Uterus (tissue), 4 donors: Measurements from ENCODE around the gene ARSB. TPM values are rescaled to one million over a fixed set of nuclear protein-coding genes. Genes with fewer than 3 reads are reported as not detected.
A peak's percentile ranks its signal among the peaks of the same experiment; 100 is the strongest.

Experiments
- DNase-seq, 2 donors: peaks; one replicate each; pipeline ENCODE4 v3.0.0-alpha.2; 2019 to 2020
- H3K27ac ChIP-seq, 2 donors: fragments of 200-600 bp; sonication (generic); 1 replicate in 1 of 2; 2 replicates in 1 of 2; pipeline ENCODE4 v1.5.1; 2016 to 2018
- H3K27me3 ChIP-seq, 2 donors: fragments of 200-600 bp; sonication (generic); one replicate each; pipeline ENCODE4 v1.5.1; 2018 to 2019; ENCODE audit warnings: control low read depth in 1 of 2
- H3K36me3 ChIP-seq, 2 donors: fragments of 200-600 bp; sonication (generic); one replicate each; pipeline ENCODE4 v1.5.1; 2019; ENCODE audit warnings: control low read depth in 1 of 2
- H3K4me1 ChIP-seq, 2 donors: fragments of 200-600 bp; sonication (generic); one replicate each; pipeline ENCODE4 v1.5.1; 2018 to 2019; ENCODE audit warnings: control low read depth in 1 of 2
- H3K4me3 ChIP-seq, 2 donors: fragments of 200-600 bp; sonication (generic); 1 replicate in 1 of 2; 2 replicates in 1 of 2; pipeline ENCODE4 v1.5.1; 2018 to 2019; ENCODE audit warnings: mild to moderate bottlenecking in 1 of 2
- H3K9me3 ChIP-seq, 2 donors: fragments of 200-600 bp; sonication (generic); one replicate each; pipeline ENCODE4 v1.5.1; 2019; ENCODE audit warnings: control low read depth in 1 of 2
- CTCF ChIP-seq, 4 experiments: fragments of 200-600 bp in 2 of 4; fragments of 450-650 bp in 2 of 4; sonication (generic) in 2 of 4; IDR thresholded peaks; one replicate each; pipeline ENCODE4 v1.5.1; 2016 to 2019; ENCODE audit warnings: antibody characterized with exemption in 4 of 4, mild to moderate bottlenecking in 2 of 4, moderate library complexity in 1 of 4
- POLR2A ChIP-seq, 2 donors: fragments of 450-650 bp; IDR thresholded peaks; one replicate each; pipeline ENCODE4 v1.6.1; 2016; ENCODE audit warnings: antibody characterized with exemption in 2 of 2, mild to moderate bottlenecking in 1 of 2, moderate library complexity in 1 of 2
- intact Hi-C: fragments of 100-400 bp; cut with DNase I; formaldehyde crosslinking; loops from one replicate; pipeline ENCODE4 v1.15.1; 2023; ENCODE audit warnings: low total_unique reads
- total RNA-seq, 4 donors: library from RNA; depleted of rRNA in 3 of 4; stranded (reverse); fragments of >200 nt in 3 of 4; gene quantifications; one replicate each; pipeline versions ENCODE4 v1.1.0 to v1.2.4, GENCODE V29; 2014 to 2023
- donor health status: DM: yes; HTN: yes; CAD: no.

The ARSB gene
- total RNA-seq, 4 donors from 2014 or later = 10.0 to 22.7 (median 15.1) TPM

GRCh38 chr5:78903861-78904260 lies 81.2 kb downstream of the ARSB start:
- intact Hi-C loops = no loop called here
- TF ChIP-seq POLR2A (IDR thresholded peaks at IDR 0.05) (no peak), CTCF (IDR thresholded peaks at IDR 0.05) (no peak)

GRCh38 chr5:78903353-78903752 lies 81.8 kb downstream of the ARSB start:
- Histone ChIP-seq H3K27ac (no peak overlapping the region), H3K36me3 (no peaks in the 10 kb centered on the region), H3K27me3 (no peaks in the 10 kb centered on the region), H3K9me3 (peaks cover 0 to 8% of the 10 kb centered on the region in 2 donors), H3K4me3 (no peak overlapping the region), H3K4me1 (no peaks in the 10 kb centered on the region)
- DNase-seq = no peak
- intact Hi-C loops = no loop called here
- TF ChIP-seq POLR2A (IDR thresholded peaks at IDR 0.05) = no peak
- TF ChIP-seq CTCF (IDR thresholded peaks at IDR 0.05) = no peak

More at GRCh38 chr5:78903861-78904260, 81.2 kb downstream of the ARSB start:
- Histone ChIP-seq H3K27me3 (no peaks in the 10 kb centered on the region), H3K9me3 (peaks cover 0 to 8% of the 10 kb centered on the region in 2 donors), H3K4me3 (no peak overlapping the region), H3K4me1 (peaks cover 2 to 4% of the 10 kb centered on the region in 2 donors), H3K36me3 (no peaks in the 10 kb centered on the region), H3K27ac (no peak overlapping the region)
- DNase-seq = no peak

GRCh38 chr5:78899922-78900362 lies 85.2 kb downstream of the ARSB start:
- TF ChIP-seq POLR2A (IDR thresholded peaks at IDR 0.05) = no peak
- peak in 1 of 4 experiments; percentile 11 for TF ChIP-seq CTCF (IDR thresholded peaks at IDR 0.05)
- intact Hi-C loops = no loop called here

GRCh38 chr5:78896132-78896531 lies 89.0 kb downstream of the ARSB start:
- intact Hi-C loops = no loop called here
- no peaks in the 10 kb centered on the region for H3K27me3 ChIP-seq
- peaks cover 0 to 8% of the 10 kb centered on the region in 2 donors for H3K9me3 ChIP-seq
- no peak overlapping the region for H3K4me3 ChIP-seq
- no peak for DNase-seq
- TF ChIP-seq POLR2A (IDR thresholded peaks at IDR 0.05) (no peak), CTCF (IDR thresholded peaks at IDR 0.05) (no peak)
- no peaks in the 10 kb centered on the region for H3K36me3 ChIP-seq
- H3K4me1 ChIP-seq = peaks cover 0 to 6% of the 10 kb centered on the region in 2 donors
- no peak overlapping the region for H3K27ac ChIP-seq

More at GRCh38 chr5:78899922-78900362, 85.2 kb downstream of the ARSB start:
- Histone ChIP-seq H3K27me3 (no peaks in the 10 kb centered on the region), H3K4me3 (no peak overlapping the region), H3K27ac (no peak overlapping the region), H3K36me3 (no peaks in the 10 kb centered on the region), H3K4me1 (no peaks in the 10 kb centered on the region), H3K9me3 (peaks cover 0 to 8% of the 10 kb centered on the region in 2 donors)
- DNase-seq = no peak

GRCh38 chr5:78895616-78896015 lies 89.5 kb downstream of the ARSB start:
- intact Hi-C loops = no loop called here
- Histone ChIP-seq H3K4me3 (no peak overlapping the region), H3K4me1 (peaks cover 0 to 6% of the 10 kb centered on the region in 2 donors), H3K27ac (no peak overlapping the region), H3K27me3 (no peaks in the 10 kb centered on the region), H3K36me3 (no peaks in the 10 kb centered on the region), H3K9me3 (peaks cover 0 to 8% of the 10 kb centered on the region in 2 donors)
- no peak for DNase-seq
- TF ChIP-seq CTCF (IDR thresholded peaks at IDR 0.05) (no peak), POLR2A (IDR thresholded peaks at IDR 0.05) (no peak)
